ENCODE measurements around the gene SLF1.

The SLF1 gene

DNA sequence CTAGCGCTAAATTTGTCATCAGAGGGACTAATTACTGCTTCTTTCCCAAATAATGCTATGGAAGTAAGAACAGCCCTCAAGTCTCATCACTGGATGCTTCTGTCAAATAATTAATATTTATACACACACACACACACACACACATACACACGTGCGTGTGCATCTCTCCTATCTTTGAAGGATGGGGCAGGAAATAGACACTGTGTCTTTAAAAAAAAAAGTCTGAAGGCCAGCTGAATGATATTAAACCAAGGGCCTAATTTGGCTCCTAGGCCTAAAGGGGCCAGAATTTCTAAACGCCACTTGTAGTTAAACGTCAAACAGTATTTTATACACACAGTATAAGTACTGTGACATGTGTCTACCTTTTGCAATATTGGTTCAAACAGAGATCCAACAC, 3.3 kb downstream of the SLF1 start:
- Histone ChIP-seq H3K9ac (ENCODE audit: low read length) (no peak overlapping the region), H3K9me3 (ENCODE audit: control insufficient read depth, low read length) (no peaks in the 10 kb centered on the region), H3K36me3 (ENCODE audit: control insufficient read depth, insufficient read depth, low read length, severe bottlenecking) (no peaks in the 10 kb centered on the region), H3K27me3 (replicated peaks; ENCODE audit: control insufficient read depth, insufficient read depth, low read length) (no peaks in the 10 kb centered on the region), H3K4me3 (ENCODE audit: low read length) (no peak overlapping the region), H3K4me1 (ENCODE audit: control insufficient read depth, insufficient read depth, low read length) (peaks cover 17% of the 10 kb centered on the region)
- DNase-seq (ENCODE audit: low read depth): no peak

DNA sequence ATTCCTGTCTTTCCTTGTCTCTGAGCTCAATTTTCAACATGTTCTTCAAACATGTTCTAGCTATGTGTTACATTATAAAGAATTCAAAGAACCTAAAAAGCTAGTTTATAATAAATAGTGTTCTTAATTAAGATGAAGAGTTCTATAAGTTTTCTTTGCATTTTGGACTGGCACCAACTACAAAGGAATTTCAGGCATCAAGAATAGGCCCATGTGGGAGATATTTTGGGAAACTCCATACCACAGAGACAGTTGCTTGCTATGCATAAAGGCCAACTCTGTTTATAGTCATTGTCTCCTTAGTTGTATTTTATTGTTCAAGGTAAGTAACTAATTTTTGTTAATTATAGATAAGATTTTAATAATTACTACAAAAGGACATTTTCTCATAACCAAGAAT, 4.5 kb downstream of the SLF1 start:
- H3K4me1 ChIP-seq (ENCODE audit: control insufficient read depth, insufficient read depth, low read length): peaks cover 11% of the 10 kb centered on the region
- H3K9ac ChIP-seq (ENCODE audit: low read length): no peak overlapping the region
- H3K9me3 ChIP-seq (ENCODE audit: control insufficient read depth, low read length): no peaks in the 10 kb centered on the region
- DNase-seq (ENCODE audit: low read depth): peak; percentile 29
- H3K36me3 ChIP-seq (ENCODE audit: control insufficient read depth, insufficient read depth, low read length, severe bottlenecking): no peaks in the 10 kb centered on the region
- no peak overlapping the region for H3K4me3 ChIP-seq (ENCODE audit: low read length)
- no peaks in the 10 kb centered on the region for H3K27me3 ChIP-seq (replicated peaks; ENCODE audit: control insufficient read depth, insufficient read depth, low read length)

DNA sequence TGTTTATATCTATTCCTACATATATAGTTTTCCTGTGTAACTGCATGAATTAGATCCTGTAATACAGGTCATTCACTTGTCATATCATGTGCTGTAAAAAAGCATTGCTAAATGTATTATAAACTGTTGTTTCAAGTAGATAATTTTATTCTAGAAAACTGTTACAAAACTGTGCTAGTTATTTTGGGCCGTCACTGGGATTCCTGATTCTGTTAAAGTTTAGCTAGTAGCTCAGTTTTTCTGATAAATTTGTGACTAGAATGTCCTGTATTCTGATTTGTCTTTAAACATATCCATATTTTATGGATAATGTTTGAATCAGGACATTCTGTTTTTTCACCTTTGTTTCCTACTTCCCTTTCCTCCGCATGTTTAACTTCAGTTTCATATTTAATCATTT, 5.4 kb downstream of the SLF1 start:
- peaks cover 11% of the 10 kb centered on the region for H3K4me1 ChIP-seq (ENCODE audit: control insufficient read depth, insufficient read depth, low read length)

DNA sequence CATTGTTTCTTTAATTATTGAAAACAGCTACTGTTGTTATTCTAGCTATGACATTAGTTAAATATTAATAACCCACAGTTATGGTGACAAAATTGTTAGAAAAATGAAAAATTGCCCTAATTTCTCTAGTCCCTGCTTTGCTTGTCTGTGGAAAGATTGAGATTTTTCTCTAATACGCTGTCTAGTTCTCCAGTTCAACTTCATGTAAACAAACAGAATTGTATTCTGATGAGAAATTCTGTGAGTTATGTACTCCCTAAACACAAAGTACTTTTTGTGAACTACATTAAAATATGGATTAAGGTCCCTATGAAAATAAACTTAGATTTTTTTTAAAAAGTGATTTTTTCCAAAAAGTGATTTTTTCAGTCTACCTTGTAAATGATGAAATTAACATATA, 8.7 kb downstream of the SLF1 start:
- Histone ChIP-seq H3K4me1 (ENCODE audit: control insufficient read depth, insufficient read depth, low read length) (peaks cover under 1% of the 10 kb centered on the region), H3K36me3 (ENCODE audit: control insufficient read depth, insufficient read depth, low read length, severe bottlenecking) (peaks cover 13% of the 10 kb centered on the region), H3K4me3 (ENCODE audit: low read length) (no peak overlapping the region), H3K27me3 (replicated peaks; ENCODE audit: control insufficient read depth, insufficient read depth, low read length) (no peaks in the 10 kb centered on the region), H3K9ac (ENCODE audit: low read length) (no peak overlapping the region), H3K9me3 (ENCODE audit: control insufficient read depth, low read length) (no peaks in the 10 kb centered on the region)
- DNase-seq (ENCODE audit: low read depth): peak; percentile 17

More for the DNA sequence above, 5.4 kb downstream of the SLF1 start:
- Histone ChIP-seq H3K27me3 (replicated peaks; ENCODE audit: control insufficient read depth, insufficient read depth, low read length) (no peaks in the 10 kb centered on the region), H3K36me3 (ENCODE audit: control insufficient read depth, insufficient read depth, low read length, severe bottlenecking) (no peaks in the 10 kb centered on the region), H3K9ac (ENCODE audit: low read length) (no peak overlapping the region), H3K4me3 (ENCODE audit: low read length) (no peak overlapping the region), H3K9me3 (ENCODE audit: control insufficient read depth, low read length) (no peaks in the 10 kb centered on the region)
- no peak for DNase-seq (ENCODE audit: low read depth)

DNA sequence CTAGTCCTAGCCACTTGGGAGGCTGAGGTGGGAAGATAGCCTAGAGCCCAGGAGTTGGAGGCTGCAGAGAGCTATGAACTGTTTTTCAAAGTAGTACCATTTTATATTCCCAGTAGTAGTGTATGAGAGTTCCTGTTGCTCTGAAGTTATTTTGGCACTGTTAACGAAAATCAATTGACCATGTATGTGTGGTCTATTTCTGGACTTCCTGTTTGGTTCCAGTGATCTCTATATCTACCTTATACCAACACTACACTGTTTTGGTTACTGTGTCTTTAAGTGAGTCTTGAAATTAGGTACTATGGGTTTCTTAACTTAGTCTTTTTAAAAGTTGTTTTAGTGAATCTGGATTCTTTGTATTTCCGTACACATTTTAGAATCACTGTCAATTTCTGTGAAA, 13.6 kb downstream of the SLF1 start:
- Histone ChIP-seq H3K36me3 (ENCODE audit: control insufficient read depth, insufficient read depth, low read length, severe bottlenecking) (peaks cover 13% of the 10 kb centered on the region), H3K9me3 (ENCODE audit: control insufficient read depth, low read length) (peaks cover 3% of the 10 kb centered on the region), H3K27me3 (replicated peaks; ENCODE audit: control insufficient read depth, insufficient read depth, low read length) (no peaks in the 10 kb centered on the region), H3K4me3 (ENCODE audit: low read length) (no peak overlapping the region), H3K9ac (ENCODE audit: low read length) (no peak overlapping the region), H3K4me1 (ENCODE audit: control insufficient read depth, insufficient read depth, low read length) (no peaks in the 10 kb centered on the region)
- no peak for DNase-seq (ENCODE audit: low read depth)

DNA sequence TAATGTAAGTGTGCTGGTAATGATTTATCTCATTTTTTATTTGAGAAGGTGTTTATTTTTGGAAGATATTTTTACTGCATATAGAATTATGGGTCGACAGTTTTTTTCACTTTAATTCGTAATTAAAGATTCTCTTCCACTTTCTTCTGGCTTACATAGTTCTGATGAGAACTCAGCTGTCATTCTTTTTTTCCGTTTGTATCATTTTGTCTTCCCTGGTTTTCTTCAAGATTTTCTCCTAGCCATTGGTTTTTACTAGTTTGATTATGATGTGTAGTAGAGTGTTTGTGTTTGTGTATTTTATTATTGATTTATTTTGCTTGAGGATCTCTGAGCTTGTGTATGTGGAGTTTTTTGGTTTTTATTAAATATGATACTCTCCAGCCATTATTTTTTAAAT, 21.7 kb downstream of the SLF1 start:
- H3K27me3 ChIP-seq (replicated peaks; ENCODE audit: control insufficient read depth, insufficient read depth, low read length): no peaks in the 10 kb centered on the region
- DNase-seq (ENCODE audit: low read depth): no peak
- H3K9me3 ChIP-seq (ENCODE audit: control insufficient read depth, low read length): peaks cover 19% of the 10 kb centered on the region
- H3K36me3 ChIP-seq (ENCODE audit: control insufficient read depth, insufficient read depth, low read length, severe bottlenecking): peaks cover 3% of the 10 kb centered on the region
- H3K4me1 ChIP-seq (ENCODE audit: control insufficient read depth, insufficient read depth, low read length): no peaks in the 10 kb centered on the region
- no peak overlapping the region for H3K9ac ChIP-seq (ENCODE audit: low read length)
- peak overlapping the region; percentile 16 for H3K4me3 ChIP-seq (ENCODE audit: low read length)

DNA sequence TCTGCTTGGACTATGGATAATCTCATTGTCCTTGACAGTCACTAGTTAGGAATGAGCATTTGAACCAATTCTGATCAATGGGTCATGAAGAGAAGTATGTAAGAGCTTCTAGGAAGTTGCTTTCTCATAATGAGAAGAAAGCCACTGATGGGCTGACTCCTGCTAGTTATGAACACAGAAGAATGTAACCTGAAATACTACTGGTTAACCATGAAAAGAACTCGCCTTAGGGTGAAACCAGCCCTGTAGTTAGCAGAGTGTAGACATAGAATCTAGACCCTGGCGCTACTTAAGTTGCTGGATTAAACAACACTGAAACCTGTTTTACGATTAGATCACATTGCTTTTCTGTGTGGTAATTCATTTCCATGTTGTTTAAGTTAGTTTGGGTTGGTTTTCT, 26.6 kb downstream of the SLF1 start:
- Histone ChIP-seq H3K9ac (ENCODE audit: low read length) (no peak overlapping the region), H3K4me3 (ENCODE audit: low read length) (no peak overlapping the region), H3K27me3 (replicated peaks; ENCODE audit: control insufficient read depth, insufficient read depth, low read length) (no peaks in the 10 kb centered on the region), H3K4me1 (ENCODE audit: control insufficient read depth, insufficient read depth, low read length) (no peaks in the 10 kb centered on the region), H3K36me3 (ENCODE audit: control insufficient read depth, insufficient read depth, low read length, severe bottlenecking) (peaks cover 7% of the 10 kb centered on the region), H3K9me3 (ENCODE audit: control insufficient read depth, low read length) (peaks cover 8% of the 10 kb centered on the region)
- DNase-seq (ENCODE audit: low read depth): no peak

DNA sequence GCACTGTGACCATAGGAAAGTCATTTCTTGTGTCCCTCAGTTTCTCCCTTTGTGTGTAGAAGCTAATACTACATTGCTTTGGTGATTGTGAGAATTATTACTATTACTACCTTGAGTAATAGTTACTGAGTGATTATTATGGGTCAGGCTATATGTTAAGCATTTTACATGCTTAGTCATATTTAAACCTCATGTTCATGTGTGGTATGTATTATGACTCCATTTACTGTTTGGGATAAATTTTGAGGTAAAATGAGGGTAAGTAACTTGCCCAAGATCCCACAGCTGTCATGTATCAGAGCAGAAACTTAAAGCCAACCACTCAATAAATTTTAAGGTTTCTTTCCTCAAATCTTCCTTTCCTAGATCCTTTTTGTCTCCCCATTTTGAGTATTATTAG, 28.3 kb downstream of the SLF1 start:
- Histone ChIP-seq H3K4me1 (ENCODE audit: control insufficient read depth, insufficient read depth, low read length) (no peaks in the 10 kb centered on the region), H3K9ac (ENCODE audit: low read length) (no peak overlapping the region), H3K27me3 (replicated peaks; ENCODE audit: control insufficient read depth, insufficient read depth, low read length) (no peaks in the 10 kb centered on the region), H3K36me3 (ENCODE audit: control insufficient read depth, insufficient read depth, low read length, severe bottlenecking) (peaks cover 4% of the 10 kb centered on the region), H3K9me3 (ENCODE audit: control insufficient read depth, low read length) (no peaks in the 10 kb centered on the region), H3K4me3 (ENCODE audit: low read length) (no peak overlapping the region)
- no peak for DNase-seq (ENCODE audit: low read depth)

DNA sequence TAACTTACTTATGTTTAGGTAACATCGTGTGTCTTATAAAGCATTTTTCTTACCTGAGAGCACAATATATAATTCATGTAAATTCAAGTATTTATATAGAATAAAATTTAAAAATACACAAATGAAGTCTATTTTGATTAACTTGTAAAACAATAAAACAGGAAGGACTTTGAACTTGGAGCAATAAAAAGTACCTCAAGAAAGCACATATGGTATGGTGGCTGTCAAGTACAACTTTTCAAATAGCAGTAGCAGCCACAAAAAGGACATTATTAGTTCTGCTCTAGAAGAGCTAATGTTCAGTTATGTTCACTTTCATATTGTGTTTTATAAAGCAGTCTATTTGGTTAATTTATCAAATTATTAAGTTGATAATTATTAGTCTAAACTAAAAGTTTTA, 31.4 kb downstream of the SLF1 start:
- H3K9ac ChIP-seq (ENCODE audit: low read length): no peak overlapping the region
- peaks cover 6% of the 10 kb centered on the region for H3K36me3 ChIP-seq (ENCODE audit: control insufficient read depth, insufficient read depth, low read length, severe bottlenecking)
- H3K4me1 ChIP-seq (ENCODE audit: control insufficient read depth, insufficient read depth, low read length): no peaks in the 10 kb centered on the region
- H3K4me3 ChIP-seq (ENCODE audit: low read length): no peak overlapping the region
- DNase-seq (ENCODE audit: low read depth): no peak
- peaks cover 2% of the 10 kb centered on the region for H3K9me3 ChIP-seq (ENCODE audit: control insufficient read depth, low read length)
- H3K27me3 ChIP-seq (replicated peaks; ENCODE audit: control insufficient read depth, insufficient read depth, low read length): no peaks in the 10 kb centered on the region

DNA sequence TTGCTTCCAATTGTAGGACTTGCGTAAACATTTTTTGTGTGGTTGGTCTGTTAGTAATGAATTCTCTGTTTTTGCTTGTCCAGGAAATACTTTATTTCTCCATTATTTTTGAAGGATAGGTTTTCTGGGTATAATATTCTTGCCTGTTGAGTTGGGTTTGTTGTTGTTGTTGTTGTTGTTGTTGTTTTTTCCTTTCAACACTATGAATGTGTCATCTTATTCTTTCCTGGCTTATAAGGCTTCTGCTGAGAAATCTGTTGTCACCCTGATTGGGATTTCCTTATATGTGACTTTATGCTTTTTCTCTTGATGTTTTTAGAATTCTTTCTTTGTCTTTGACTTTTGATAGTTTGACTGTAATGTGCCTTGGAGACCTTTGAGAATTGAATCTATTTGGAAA, 39.8 kb downstream of the SLF1 start:
- Histone ChIP-seq H3K9ac (ENCODE audit: low read length) (no peak overlapping the region), H3K27me3 (replicated peaks; ENCODE audit: control insufficient read depth, insufficient read depth, low read length) (no peaks in the 10 kb centered on the region), H3K4me3 (ENCODE audit: low read length) (no peak overlapping the region), H3K9me3 (ENCODE audit: control insufficient read depth, low read length) (peaks cover 36% of the 10 kb centered on the region), H3K36me3 (ENCODE audit: control insufficient read depth, insufficient read depth, low read length, severe bottlenecking) (peaks cover 7% of the 10 kb centered on the region), H3K4me1 (ENCODE audit: control insufficient read depth, insufficient read depth, low read length) (no peaks in the 10 kb centered on the region)
- DNase-seq (ENCODE audit: low read depth): no peak

DNA sequence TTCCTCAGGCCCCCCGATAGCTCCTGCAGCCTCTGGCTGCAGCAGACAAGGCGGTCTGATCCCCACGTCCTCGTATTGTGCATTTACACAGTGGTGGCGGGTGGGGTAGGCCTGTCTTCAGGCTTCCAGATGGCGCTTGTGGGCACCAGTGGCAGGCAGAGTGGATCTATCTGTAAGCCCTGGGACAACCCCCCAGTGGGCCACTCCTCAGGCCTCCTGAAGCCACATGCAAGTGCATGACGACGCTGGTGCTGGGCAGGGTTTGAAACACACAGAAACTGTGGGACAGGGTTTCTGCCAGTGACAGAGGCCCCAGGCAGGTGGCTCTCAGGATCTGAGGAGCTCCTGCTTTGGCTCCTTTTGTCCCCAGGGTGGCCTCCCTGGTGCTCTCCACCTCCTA, 42.0 kb downstream of the SLF1 start:
- DNase-seq (ENCODE audit: low read depth): no peak
- H3K9ac ChIP-seq (ENCODE audit: low read length): no peak overlapping the region
- H3K27me3 ChIP-seq (replicated peaks; ENCODE audit: control insufficient read depth, insufficient read depth, low read length): no peaks in the 10 kb centered on the region
- peaks cover 28% of the 10 kb centered on the region for H3K9me3 ChIP-seq (ENCODE audit: control insufficient read depth, low read length)
- no peaks in the 10 kb centered on the region for H3K4me1 ChIP-seq (ENCODE audit: control insufficient read depth, insufficient read depth, low read length)
- H3K4me3 ChIP-seq (ENCODE audit: low read length): no peak overlapping the region
- peaks cover 9% of the 10 kb centered on the region for H3K36me3 ChIP-seq (ENCODE audit: control insufficient read depth, insufficient read depth, low read length, severe bottlenecking)

DNA sequence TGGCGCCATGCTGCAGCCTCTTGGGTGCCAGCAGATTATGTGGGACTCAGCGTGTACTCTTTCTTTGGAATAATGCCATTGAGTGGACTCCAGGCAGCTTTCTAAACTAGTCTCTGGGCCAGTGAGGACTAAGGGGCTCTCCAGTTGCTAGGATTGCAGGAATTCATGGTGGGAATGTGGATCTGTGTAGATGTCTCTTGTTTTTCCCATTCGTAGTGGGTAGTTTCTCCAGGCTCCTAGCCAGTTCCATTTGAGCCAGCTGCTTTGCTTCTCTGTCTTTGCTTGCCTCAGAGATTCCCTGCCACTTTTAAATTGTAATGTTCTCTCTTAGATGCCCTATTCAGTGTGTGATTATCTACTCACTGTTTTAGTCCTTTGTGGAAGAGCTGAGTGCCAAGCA, 42.6 kb downstream of the SLF1 start:
- Histone ChIP-seq H3K4me1 (ENCODE audit: control insufficient read depth, insufficient read depth, low read length) (no peaks in the 10 kb centered on the region), H3K27me3 (replicated peaks; ENCODE audit: control insufficient read depth, insufficient read depth, low read length) (no peaks in the 10 kb centered on the region), H3K36me3 (ENCODE audit: control insufficient read depth, insufficient read depth, low read length, severe bottlenecking) (peaks cover 9% of the 10 kb centered on the region), H3K9ac (ENCODE audit: low read length) (no peak overlapping the region), H3K4me3 (ENCODE audit: low read length) (no peak overlapping the region), H3K9me3 (ENCODE audit: control insufficient read depth, low read length) (peaks cover 24% of the 10 kb centered on the region)
- no peak for DNase-seq (ENCODE audit: low read depth)

All from adipocyte (in vitro differentiated cells).